MM.1S (cell line): ENCODE data around the gene FOXP1.

Experiments used
- DNase-seq: peaks from one replicate; pipeline ENCODE4 v3.0.0-alpha.2; 2015
- H2AFZ ChIP-seq: fragments of 300-600 bp; sonication (generic); 2 replicates; pipeline ENCODE4 v1.6.0; 2016; ENCODE audit warnings: antibody characterized with exemption, low read length
- H3F3A ChIP-seq: fragments of 300-600 bp; sonication (generic); 2 replicates; pipeline ENCODE4 v1.6.1; 2016; ENCODE audit warnings: mild to moderate bottlenecking, antibody characterized with exemption, low read length, moderate library complexity, mixed read lengths; ENCODE audit not compliant: insufficient read depth
- H3K27ac ChIP-seq: fragments of 300-600 bp; sonication (generic); 2 replicates; pipeline ENCODE4 v1.5.1; 2016; ENCODE audit warnings: mild to moderate bottlenecking, low read length
- H3K27me3 ChIP-seq: fragments of 300-600 bp; sonication (generic); replicated peaks from 2 replicates; pipeline ENCODE4 v1.6.0; 2016; ENCODE audit warnings: low read length; ENCODE audit not compliant: insufficient read depth
- H3K36me3 ChIP-seq: fragments of 300-600 bp; sonication (generic); replicated peaks from 2 replicates; pipeline ENCODE4 v1.6.1; 2016; ENCODE audit warnings: mild to moderate bottlenecking, low read length, mixed read lengths; ENCODE audit not compliant: insufficient read depth
- H3K4me1 ChIP-seq: fragments of 300-600 bp; sonication (generic); 2 replicates; pipeline ENCODE4 v1.6.1; 2016; ENCODE audit warnings: low read length, mixed read lengths
- H3K4me2 ChIP-seq: fragments of 300-600 bp; sonication (generic); 2 replicates; pipeline ENCODE4 v1.6.0; 2016; ENCODE audit warnings: low read depth, low read length
- H3K4me3 ChIP-seq: fragments of 300-600 bp; sonication (generic); 2 replicates; pipeline ENCODE4 v1.5.1; 2016; ENCODE audit warnings: low read length, mixed read lengths
- H3K79me2 ChIP-seq: fragments of 300-600 bp; sonication (generic); 2 replicates; pipeline ENCODE4 v1.6.1; 2016; ENCODE audit warnings: mixed run types, low read length, mixed read lengths
- H3K9ac ChIP-seq: fragments of 300-600 bp; sonication (generic); 2 replicates; pipeline ENCODE4 v1.6.1; 2016; ENCODE audit warnings: low read length, mixed read lengths
- H3K9me2 ChIP-seq: fragments of 300-600 bp; sonication (generic); replicated peaks from 2 replicates; pipeline ENCODE4 v1.6.1; 2016; ENCODE audit warnings: mild to moderate bottlenecking, low read length, mixed read lengths; ENCODE audit not compliant: insufficient read depth
- H3K9me3 ChIP-seq: fragments of 300-600 bp; sonication (generic); replicated peaks from 2 replicates; pipeline ENCODE4 v1.6.1; 2016; ENCODE audit warnings: mild to moderate bottlenecking, low read length, mixed read lengths; ENCODE audit not compliant: insufficient read depth
- H4K20me1 ChIP-seq: fragments of 300-600 bp; sonication (generic); 2 replicates; pipeline ENCODE4 v1.6.1; 2016; ENCODE audit warnings: mild to moderate bottlenecking, low read length, moderate library complexity, mixed read lengths; ENCODE audit not compliant: insufficient read depth
- EZH2 ChIP-seq: fragments of 300-600 bp; sonication (generic); optimal IDR thresholded peaks from 2 replicates; pipeline ENCODE3; 2017; ENCODE audit warnings: low read depth, mild to moderate bottlenecking, antibody characterized with exemption, low read length, mixed read lengths
- EZH2phosphoT487 ChIP-seq: fragments of 300-600 bp; sonication (generic); IDR thresholded peaks from 2 replicates; pipeline ENCODE4 v1.6.1; 2018; ENCODE audit warnings: antibody characterized with exemption, low read length
- TF ChIP-seq, protein P1 (sequence below): fragments of 300-600 bp; sonication (generic); IDR thresholded peaks from 2 replicates; pipeline ENCODE4 v1.5.1; 2016; ENCODE audit warnings: antibody characterized with exemption, low read length, mixed read lengths

The FOXP1 gene

GRCh38 chr3:71118436-71118835 is 465.1 kb downstream of the FOXP1 start:
- no peaks in the 10 kb centered on the region for H3K27me3 ChIP-seq
- H4K20me1 ChIP-seq: no peaks in the 10 kb centered on the region
- TF ChIP-seq EZH2: no peak
- TF ChIP-seq, protein P1, sequence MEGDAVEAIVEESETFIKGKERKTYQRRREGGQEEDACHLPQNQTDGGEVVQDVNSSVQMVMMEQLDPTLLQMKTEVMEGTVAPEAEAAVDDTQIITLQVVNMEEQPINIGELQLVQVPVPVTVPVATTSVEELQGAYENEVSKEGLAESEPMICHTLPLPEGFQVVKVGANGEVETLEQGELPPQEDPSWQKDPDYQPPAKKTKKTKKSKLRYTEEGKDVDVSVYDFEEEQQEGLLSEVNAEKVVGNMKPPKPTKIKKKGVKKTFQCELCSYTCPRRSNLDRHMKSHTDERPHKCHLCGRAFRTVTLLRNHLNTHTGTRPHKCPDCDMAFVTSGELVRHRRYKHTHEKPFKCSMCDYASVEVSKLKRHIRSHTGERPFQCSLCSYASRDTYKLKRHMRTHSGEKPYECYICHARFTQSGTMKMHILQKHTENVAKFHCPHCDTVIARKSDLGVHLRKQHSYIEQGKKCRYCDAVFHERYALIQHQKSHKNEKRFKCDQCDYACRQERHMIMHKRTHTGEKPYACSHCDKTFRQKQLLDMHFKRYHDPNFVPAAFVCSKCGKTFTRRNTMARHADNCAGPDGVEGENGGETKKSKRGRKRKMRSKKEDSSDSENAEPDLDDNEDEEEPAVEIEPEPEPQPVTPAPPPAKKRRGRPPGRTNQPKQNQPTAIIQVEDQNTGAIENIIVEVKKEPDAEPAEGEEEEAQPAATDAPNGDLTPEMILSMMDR: no peak
- no peak for TF ChIP-seq EZH2phosphoT487
- H3K9me2 ChIP-seq: no peaks in the 10 kb centered on the region
- H3K4me1 ChIP-seq: no peaks in the 10 kb centered on the region
- no peak for DNase-seq
- H3K4me3 ChIP-seq: no peak overlapping the region
- no peak overlapping the region for H3K9ac ChIP-seq
- H3K27ac ChIP-seq: no peak overlapping the region
- H3F3A ChIP-seq: no peaks in the 10 kb centered on the region
- no peaks in the 10 kb centered on the region for H3K9me3 ChIP-seq
- no peaks in the 10 kb centered on the region for H3K36me3 ChIP-seq
- H3K4me2 ChIP-seq: no peak overlapping the region
- H2AFZ ChIP-seq: no peak overlapping the region
- no peaks in the 10 kb centered on the region for H3K79me2 ChIP-seq

DNA sequence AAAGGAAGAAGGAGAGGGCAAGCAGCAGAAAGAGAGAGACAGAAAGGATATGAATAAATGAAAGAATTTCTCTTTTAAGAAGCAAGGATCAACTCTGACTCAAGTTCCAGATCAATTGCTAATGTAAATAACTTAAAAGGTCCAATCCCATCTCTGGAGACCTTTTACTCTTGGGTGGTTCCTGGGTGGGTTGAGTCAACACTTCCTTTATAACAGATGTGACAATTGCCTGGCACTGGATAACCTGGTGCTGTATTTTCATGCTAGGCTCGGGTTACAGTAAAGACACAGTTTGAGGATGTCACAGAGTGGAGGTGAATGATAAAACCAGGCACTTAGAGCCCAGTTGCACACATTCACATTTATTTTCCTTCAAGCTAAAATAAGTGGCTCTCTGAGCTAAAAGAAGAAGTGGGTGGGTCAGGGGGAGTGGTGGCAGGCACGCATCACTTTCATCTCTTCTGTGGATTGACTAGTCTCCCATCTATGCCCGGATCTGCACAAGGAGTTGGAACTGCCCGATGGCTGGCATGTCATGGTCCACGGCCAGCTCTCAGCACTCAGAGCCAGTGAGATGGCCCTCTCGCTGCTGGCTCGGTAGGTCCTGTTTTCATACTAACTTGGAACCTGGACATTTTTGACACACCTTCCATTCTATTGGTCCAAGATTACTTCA is 465.8 kb downstream of the FOXP1 start:
- Histone ChIP-seq H2AFZ (no peak overlapping the region), H3K9me2 (no peaks in the 10 kb centered on the region), H3K9me3 (no peaks in the 10 kb centered on the region), H4K20me1 (no peaks in the 10 kb centered on the region), H3K4me3 (no peak overlapping the region), H3K27ac (no peak overlapping the region), H3K4me2 (no peak overlapping the region), H3K79me2 (no peaks in the 10 kb centered on the region), H3K36me3 (no peaks in the 10 kb centered on the region), H3K4me1 (no peaks in the 10 kb centered on the region), H3K9ac (no peak overlapping the region), H3K27me3 (no peaks in the 10 kb centered on the region), H3F3A (no peaks in the 10 kb centered on the region)
- no peak for DNase-seq
- TF ChIP-seq EZH2phosphoT487 (no peak), EZH2 (no peak)
- TF ChIP-seq, protein P1: no peak

GRCh38 chr3:71114610-71115009 is 468.9 kb downstream of the FOXP1 start:
- H3K4me1 ChIP-seq: no peaks in the 10 kb centered on the region
- no peaks in the 10 kb centered on the region for H3K79me2 ChIP-seq
- H3K9ac ChIP-seq: no peak overlapping the region
- H3K36me3 ChIP-seq: no peaks in the 10 kb centered on the region; the same call in 1 of the 2 replicates
- H3K9me2 ChIP-seq: no peaks in the 10 kb centered on the region
- DNase-seq: no peak
- TF ChIP-seq EZH2 (no peak), EZH2phosphoT487 (no peak)
- TF ChIP-seq, protein P1: no peak
- H3K27me3 ChIP-seq: no peaks in the 10 kb centered on the region
- H4K20me1 ChIP-seq: no peaks in the 10 kb centered on the region
- no peak overlapping the region for H3K4me3 ChIP-seq
- no peaks in the 10 kb centered on the region for H3K9me3 ChIP-seq
- H2AFZ ChIP-seq: no peak overlapping the region
- H3K27ac ChIP-seq: no peak overlapping the region
- no peak overlapping the region for H3K4me2 ChIP-seq
- no peaks in the 10 kb centered on the region for H3F3A ChIP-seq
